Adipose tissue (tissue), 3 donors: ENCODE data around the gene DPH7. TPM values are rescaled to one million over a fixed set of nuclear protein-coding genes. Genes with fewer than 3 reads are reported as not detected.
"Not testable (repeated sequence)": the region's sequence is repeated elsewhere in the genome, so short reads cannot be mapped to it uniquely, and the experiment has no call there.

Experiments used
- H3K27ac ChIP-seq: one replicate; pipeline ENCODE4 v1.5.1; 2013; ENCODE audit warnings: low read depth, low read length
- WGBS, 3 donors: extraction: QIAGEN DNeasy Blood & Tissue Kit; methylation state at CpG; one replicate each; pipeline ENCODE4 v1.1.7; 2013; 5-methylcytosine and 5-hydroxymethylcytosine counted together
- polyA plus RNA-seq, 3 donors: library from polyadenylated mRNA; stranded (reverse); fragments of 200-250 nt; gene quantifications; one replicate each; pipeline ENCODE4 v1.2.3, GENCODE V29; 2013
- donor health status: healthy with polysubstance abuse.
- donor health status: Bipolar disorder and iron deficiency.
- donor health status: healthy.

Gene DPH7
- polyA plus RNA-seq, 3 donors, result 12.8 to 33.4 (median 19.2) TPM

DNA sequence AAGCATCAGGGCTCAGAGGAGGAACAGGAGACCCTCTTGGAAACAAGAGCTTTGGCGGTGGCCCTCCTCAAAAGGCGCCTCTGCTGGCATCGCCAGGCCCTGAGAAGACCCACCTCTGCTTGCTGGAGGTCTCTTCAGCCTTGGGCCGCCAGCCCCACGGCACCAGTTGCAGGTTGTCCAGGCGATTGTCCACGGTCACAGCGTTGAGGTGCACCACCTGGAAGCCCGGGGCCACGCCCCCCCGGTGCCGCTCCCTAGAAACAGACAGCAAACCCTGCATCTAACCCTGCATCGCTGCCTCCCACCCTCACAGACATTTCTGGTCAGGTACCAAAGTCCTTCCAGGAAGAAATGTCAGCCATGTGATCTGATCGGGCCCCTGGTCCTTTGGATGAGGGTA, 8.1 kb upstream of the DPH7 start:
- WGBS, 3 donors, result 94 to 97% (median 96%) methylated on average over 14 of the region's 14 CpGs
- no peak overlapping the region for H3K27ac ChIP-seq

- H3K27ac ChIP-seq, result no peak overlapping the region
- WGBS, 3 donors, result 79 to 85% (median 83%) methylated on average over 8 of the region's 8 CpGs
Measured at GRCh38 chr9:137583957-137584356, 5.2 kb upstream of the DPH7 start.

DNA sequence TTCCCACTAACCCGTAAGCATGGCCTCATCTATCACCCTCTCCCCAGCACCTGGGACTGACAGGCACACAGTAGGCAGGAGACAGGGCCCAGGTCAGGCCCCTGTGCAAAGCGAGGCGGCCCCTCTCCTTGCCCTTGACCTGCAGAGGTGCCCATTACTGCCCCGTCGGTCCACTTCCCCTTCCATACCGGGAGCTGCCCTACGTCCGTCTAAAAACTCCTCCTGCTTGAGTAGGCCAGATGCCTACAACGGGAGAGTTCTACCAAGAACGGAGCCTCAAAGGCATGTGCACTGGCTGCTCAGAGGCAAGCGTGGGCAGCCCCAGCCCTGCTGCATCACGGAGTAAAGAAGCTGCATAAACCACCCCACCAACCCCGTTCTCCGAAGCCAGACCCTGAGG, 4.6 kb upstream of the DPH7 start:
- H3K27ac ChIP-seq, result no peak overlapping the region
- WGBS, 3 donors, result 86 to 89% (median 86%) methylated on average over 14 of the region's 14 CpGs

- WGBS, 3 donors, result 66 to 85% (median 82%) methylated on average over 20 of the region's 20 CpGs
- H3K27ac ChIP-seq, result no peak overlapping the region
Measured at GRCh38 chr9:137582286-137582860, 3.6 kb upstream of the DPH7 start.

DNA sequence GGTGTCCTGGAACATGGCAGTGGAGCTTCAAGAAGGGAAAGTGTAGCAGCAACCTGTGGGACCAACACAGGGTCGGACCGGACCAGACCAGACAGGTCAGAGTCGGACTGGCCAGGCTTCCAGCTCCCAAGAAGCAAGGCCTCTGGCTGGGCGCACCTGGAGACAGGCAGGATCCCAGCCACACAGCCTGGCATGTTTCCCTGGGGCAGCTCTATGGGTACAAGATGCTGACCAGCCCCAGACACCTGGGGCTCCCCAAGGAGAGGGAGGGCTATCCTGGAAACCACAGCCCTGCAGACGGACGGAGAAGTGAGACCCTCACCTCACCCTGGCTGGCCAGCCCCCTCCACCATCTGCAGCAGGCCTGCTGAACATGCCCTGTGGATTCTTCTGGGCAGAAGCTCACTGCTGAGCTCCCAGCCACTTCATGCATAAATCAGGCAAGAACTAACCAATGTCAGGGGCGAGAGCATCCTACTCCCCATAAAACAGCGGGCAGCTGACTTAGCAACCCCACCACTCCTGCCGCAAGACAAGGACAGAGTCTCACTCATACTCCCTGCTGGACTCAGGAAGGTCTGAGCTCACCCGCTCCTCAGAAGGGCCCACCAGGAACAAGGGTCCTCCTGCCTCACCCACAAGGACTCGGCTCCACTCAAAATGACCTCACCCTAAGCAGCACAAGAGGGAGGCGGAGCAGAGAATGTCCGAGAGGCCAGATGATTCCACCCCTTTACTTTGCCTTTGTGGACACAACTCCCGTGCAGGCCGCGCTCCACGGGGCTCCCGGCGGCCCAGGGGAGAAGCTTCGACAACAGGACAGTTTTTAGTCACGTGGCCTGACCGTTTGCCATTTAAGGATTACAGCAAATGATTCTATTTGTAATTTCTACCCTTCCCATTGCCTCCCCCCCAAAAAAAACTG, 2.9 kb upstream of the DPH7 start:
- 85 to 92% (median 92%) methylated on average over 22 of the region's 22 CpGs for WGBS, 3 donors
- H3K27ac ChIP-seq, result no peak overlapping the region

GRCh38 chr9:137580954-137581322, 2.2 kb upstream of the DPH7 start:
- no peak overlapping the region for H3K27ac ChIP-seq
- 94 to 99% (median 96%) methylated on average over 4 of the region's 4 CpGs for WGBS, 3 donors

DNA sequence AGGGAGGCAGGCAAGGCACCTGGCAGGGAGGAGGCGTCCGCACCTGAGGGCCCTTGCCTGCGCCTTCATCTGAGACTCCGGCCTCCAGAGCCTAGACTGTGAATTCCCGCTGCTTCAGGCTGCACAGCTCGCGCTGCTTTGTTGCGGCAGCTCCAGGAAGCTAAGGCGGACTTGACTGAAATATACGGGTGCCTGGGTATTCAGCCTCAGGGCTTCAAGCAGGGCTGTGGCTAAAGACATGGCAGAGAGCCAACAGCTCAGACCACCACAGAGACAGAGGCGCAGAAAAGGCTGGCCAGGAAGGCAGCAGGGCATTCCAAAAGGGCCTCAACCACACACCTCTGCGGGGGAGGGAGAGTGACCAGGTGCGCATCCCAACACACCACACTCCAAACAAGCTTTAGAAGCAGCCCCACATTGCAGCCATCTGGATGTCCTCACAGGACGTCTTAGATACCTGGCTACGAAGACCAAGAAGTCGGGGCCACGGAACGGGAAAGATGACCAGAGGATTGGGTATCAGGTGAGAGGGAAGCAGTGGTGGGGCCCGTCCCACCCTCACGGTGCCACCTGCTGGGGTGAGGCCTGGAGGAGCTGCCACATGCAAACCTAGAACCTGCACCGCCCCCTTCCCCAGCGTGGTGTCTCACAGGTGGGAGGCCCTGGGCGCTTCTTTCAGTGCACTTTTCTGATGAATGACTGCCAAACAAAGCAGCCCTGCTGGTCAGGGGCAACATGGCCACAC, 1.7 kb upstream of the DPH7 start:
- no peak overlapping the region for H3K27ac ChIP-seq
- 84 to 87% (median 87%) methylated on average over 23 of the region's 23 CpGs for WGBS, 3 donors

DNA sequence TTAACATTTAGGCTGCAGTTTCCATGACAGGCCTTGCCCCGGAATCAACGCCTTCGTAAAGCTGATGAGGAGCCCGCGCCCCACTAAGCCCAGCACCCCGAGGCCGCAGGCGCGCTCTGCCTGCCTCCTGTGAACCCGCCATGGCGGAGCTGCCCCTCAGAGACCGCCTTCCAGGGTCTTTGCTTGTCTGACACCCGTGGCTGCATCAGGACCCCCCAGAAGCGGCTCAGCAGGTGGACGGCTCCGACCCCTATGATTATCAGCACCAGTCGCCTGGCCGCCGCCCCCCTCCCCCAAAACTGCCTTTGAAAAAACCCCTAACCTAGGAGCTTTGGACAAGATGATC, 507 bp upstream of the DPH7 start:
- 30 to 41% (median 36%) methylated on average over 19 of the region's 19 CpGs for WGBS, 3 donors
- no peak overlapping the region for H3K27ac ChIP-seq

- H3K27ac ChIP-seq, result no peak overlapping the region
- WGBS, 3 donors, result 77 to 79% (median 78%) methylated on average over 12 of the region's 12 CpGs
Measured at GRCh38 chr9:137575716-137576411, 2.9 kb downstream of the DPH7 start.

DNA sequence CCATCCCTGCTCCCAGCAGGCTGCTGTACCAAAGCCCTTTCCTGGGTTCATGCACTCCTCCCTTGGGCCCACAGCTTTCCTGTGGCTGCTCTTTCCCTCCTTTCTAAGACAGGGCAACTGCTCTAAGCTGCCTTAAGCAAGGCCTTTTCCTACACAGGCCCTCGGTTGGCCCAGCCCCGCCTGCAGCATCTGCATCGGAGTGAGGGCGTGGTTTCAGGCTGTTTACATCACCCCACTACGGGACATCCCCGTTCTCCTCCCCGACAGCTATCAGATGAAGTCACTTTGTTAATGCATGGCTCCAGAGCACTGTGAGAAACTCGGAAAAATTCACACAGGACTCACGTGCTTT, 3.4 kb downstream of the DPH7 start:
- WGBS, 3 donors, result 63 to 69% (median 67%) methylated on average over 9 of the region's 9 CpGs
- no peak overlapping the region for H3K27ac ChIP-seq

DNA sequence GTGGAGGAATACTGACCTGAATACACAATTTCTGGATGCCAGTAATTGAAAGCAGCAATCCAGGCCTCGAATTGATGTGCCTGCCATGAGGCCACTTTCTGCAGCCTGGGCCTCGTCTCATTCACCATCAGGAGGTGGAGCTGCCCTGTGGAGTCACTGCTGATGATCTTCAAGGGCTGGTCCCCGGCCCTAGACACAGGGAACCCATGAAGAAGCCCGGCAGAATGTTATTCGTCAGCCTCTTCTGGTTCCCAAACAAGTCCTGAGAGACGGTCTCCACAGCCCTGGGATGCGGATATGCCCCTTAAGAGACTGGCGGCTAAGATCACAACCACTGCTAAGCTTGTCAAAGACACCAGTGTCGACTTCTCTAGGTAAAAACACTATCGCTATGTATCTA, 4.5 kb downstream of the DPH7 start:
- 84 to 95% (median 91%) methylated on average over 10 of the region's 10 CpGs for WGBS, 3 donors

DNA sequence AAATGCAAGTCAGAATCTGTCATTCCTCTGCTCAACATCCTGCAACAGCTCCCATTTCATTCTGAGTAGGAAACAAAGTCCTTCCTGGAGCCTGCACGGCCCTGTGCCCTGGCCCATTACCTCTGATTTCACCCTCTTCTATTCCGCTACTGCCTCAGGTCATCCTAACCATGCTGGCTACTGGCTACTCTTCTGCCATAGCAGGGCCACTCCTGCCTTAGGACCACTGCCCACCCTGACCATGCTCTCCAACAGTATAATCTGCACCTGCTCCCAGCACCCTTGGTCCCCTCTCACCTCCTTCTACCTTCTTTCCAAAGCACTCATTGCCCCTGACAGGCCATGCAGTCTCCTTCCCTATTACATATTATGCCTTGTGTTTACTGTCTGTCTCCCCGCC, 8.2 kb downstream of the DPH7 start:
- WGBS, 3 donors, result 97 to 98% (median 97%) methylated on average over 3 of the region's 3 CpGs
- no peak overlapping the region for H3K27ac ChIP-seq

More for the DNA sequence above, 4.5 kb downstream of the DPH7 start:
- H3K27ac ChIP-seq, result no peak overlapping the region

DNA sequence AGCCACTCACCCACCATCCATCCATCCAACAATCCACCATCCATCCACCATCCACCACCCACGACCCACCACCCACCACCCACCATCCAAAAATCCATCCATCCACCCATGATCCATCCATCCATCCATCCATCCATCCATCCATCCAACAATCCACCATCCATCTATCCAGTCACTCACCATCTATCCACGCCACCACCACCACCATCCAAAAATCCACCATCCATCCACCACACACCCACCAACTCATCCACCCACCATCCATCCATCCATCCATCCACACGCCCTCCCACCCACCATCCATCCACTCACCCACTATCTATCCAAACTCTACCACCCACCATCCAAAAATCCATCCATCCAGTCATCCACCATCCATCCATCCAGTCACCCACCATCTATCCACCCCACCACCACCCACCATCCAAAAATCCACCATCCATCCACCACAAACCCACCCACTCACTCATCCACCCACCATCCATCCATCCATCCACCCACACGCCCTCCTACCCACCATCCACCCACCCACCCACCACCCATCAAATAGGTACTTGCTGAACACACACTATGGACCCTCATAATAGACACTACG, 9.0 kb downstream of the DPH7 start:
- 93 to 99% (median 95%) methylated on average over 5 of the region's 5 CpGs for WGBS, 3 donors
- H3K27ac ChIP-seq, result no peak overlapping the region

DNA sequence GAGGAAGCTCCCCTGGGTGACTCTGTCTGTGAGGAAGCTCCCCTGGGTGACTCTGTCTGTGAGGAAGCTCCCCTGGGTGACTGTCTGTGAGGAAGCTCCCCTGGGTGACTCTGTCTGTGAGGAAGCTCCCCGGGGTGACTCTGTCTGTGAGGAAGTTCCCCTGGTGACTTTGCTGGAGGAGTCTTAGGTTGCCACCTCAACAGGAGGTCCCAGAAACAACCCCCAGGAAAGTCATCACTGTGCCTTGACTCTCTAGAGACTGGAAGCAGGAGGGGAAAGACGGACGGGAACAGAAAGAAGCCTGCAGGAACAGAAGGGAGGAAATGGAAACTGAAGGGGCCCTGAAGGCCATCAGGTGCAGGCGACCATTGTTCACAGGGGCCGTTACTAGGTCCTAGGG, 10.3 kb downstream of the DPH7 start:
- H3K27ac ChIP-seq, result not testable (repeated sequence)
- 82 to 87% (median 87%) methylated on average over 5 of the region's 5 CpGs for WGBS, 3 donors

- 82 to 90% (median 83%) methylated on average over 17 to 18 of the region's 18 CpGs for WGBS, 3 donors
Measured at GRCh38 chr9:137564817-137565411, 13.8 kb downstream of the DPH7 start.

DNA sequence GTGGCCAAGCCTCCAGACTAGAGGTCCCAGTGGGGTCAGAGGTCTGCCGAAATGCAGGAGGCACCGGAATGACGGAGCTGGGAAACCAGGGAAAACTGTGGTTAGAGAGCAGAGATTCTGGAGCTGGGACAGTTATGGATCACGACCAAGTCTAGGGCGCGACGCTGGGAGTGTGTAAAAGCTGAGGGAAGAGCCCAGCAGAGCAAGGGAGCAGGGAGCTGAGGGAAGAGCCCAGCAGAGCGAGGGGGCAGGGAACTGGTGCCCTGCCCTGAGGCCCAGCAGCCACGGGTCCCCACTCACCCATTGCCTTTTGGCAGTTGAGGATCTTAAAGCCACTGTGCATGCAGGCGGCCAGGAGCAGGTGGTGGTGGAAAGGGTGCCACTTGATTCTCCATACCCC, 14.6 kb downstream of the DPH7 start:
- no peak overlapping the region for H3K27ac ChIP-seq
- 88 to 94% (median 93%) methylated on average over 10 of the region's 10 CpGs for WGBS, 3 donors

More at GRCh38 chr9:137564817-137565411, 13.8 kb downstream of the DPH7 start:
- no peak overlapping the region for H3K27ac ChIP-seq

DNA sequence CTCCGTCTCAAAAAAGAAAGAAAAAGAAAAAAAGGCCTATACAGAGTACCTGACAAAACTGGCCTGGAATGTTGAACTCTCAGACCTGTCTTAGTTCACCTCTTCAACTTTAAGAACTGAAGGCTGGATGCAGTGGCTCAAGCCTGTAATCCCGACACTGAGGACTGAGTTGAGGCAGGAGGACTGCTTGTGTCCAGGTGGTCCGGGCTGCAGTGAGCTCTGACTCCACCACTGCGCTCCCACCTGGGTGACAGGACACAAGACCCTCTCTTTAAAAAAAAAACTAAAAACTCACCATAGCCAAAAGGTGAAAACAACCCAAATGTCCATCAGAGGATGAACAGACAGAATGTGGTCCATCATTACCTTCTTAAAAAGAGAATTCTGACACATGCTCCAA, 20.6 kb downstream of the DPH7 start:
- WGBS, 3 donors, result 91 to 98% (median 96%) methylated on average over 4 of the region's 4 CpGs

More for the DNA sequence above, 20.6 kb downstream of the DPH7 start:
- H3K27ac ChIP-seq, result no peak overlapping the region
